Spleen (tissue), 7 donors: Measurements from ENCODE around the gene SGPL1.

Source experiments
- CTCF ChIP-seq, 11 experiments: fragments of 200-600 bp in 7 of 11; fragments of 450-650 bp in 4 of 11; sonication (generic) in 4 of 11; IDR thresholded peaks in 8 of 11; conservative IDR thresholded peaks in 3 of 11; 1 replicate in 7 of 11; 2 replicates in 4 of 11; pipeline versions ENCODE4 v1.4.0 to v1.8.0; 2016 to 2021; ENCODE audit warnings: antibody characterized with exemption in 11 of 11, inconsistent platforms in 4 of 11, mild to moderate bottlenecking in 1 of 11
- POLR2A ChIP-seq, 3 donors: fragments of 450-650 bp; IDR thresholded peaks; one replicate each; pipeline ENCODE4 v1.5.1; 2017; ENCODE audit warnings: antibody characterized with exemption in 3 of 3, mild to moderate bottlenecking in 1 of 3
- donor health status: DM: no; HTN: no; CAD: no; lungs with moderate emphysema.
- donor health status: DM: no; HTN: no; CAD: no.
- donor health status: DM: no; HTN: no; CAD: no.

GRCh38 chr10:70815504-70816219 is at the start of gene SGPL1:
- TF ChIP-seq CTCF (IDR thresholded peaks at IDR 0.05 in 8 of 11, conservative IDR thresholded peaks at IDR 0.05 in 3 of 11) (peak; percentile 73 to 99 (median 97)), POLR2A (IDR thresholded peaks at IDR 0.05) (peak in 1 of 3 donors; percentile 37)
